Heart right ventricle (tissue), 16 donors: ENCODE data around the gene IMMP2L. TPM values are rescaled to one million over a fixed set of nuclear protein-coding genes. Genes with fewer than 3 reads are reported as not detected.

Experiments used
- ATAC-seq, 8 donors: fragments of 200-7000 bp; cut with Tn5 transposase; one replicate each; pipeline ENCODE4 v1.9.1; 2020; ENCODE audit warnings: mild to moderate bottlenecking in 8 of 8, moderate library complexity in 8 of 8, moderate number of reproducible peaks in 1 of 8
- DNase-seq, 2 donors: peaks; one replicate each; pipeline ENCODE4 v3.0.0-alpha.2; 2020
- H3K27ac ChIP-seq, 10 donors: fragments of 200-600 bp; sonication (generic) in 2 of 10; one replicate each; pipeline versions ENCODE4 v1.5.0 to v1.8.0; 2020 to 2022; ENCODE audit warnings: mild to moderate bottlenecking in 3 of 10
- H3K27me3 ChIP-seq, 7 donors: fragments of 200-600 bp; one replicate each; pipeline ENCODE4 v1.8.0; 2021 to 2022; ENCODE audit warnings: mild to moderate bottlenecking in 2 of 7
- H3K36me3 ChIP-seq, 9 donors: fragments of 200-600 bp; sonication (generic) in 1 of 9; one replicate each; pipeline versions ENCODE4 v1.5.0 to v1.8.0; 2020 to 2022; ENCODE audit warnings: mild to moderate bottlenecking in 2 of 9
- H3K4me1 ChIP-seq, 9 donors: fragments of 200-600 bp; sonication (generic) in 1 of 9; one replicate each; pipeline versions ENCODE4 v1.5.0 to v1.8.0; 2020 to 2022; ENCODE audit warnings: mild to moderate bottlenecking in 4 of 9
- H3K4me3 ChIP-seq, 10 donors: fragments of 200-600 bp; sonication (generic) in 2 of 10; one replicate each; pipeline versions ENCODE4 v1.5.0 to v1.8.0; 2020 to 2022; ENCODE audit warnings: mild to moderate bottlenecking in 7 of 10, moderate library complexity in 2 of 10
- H3K9me3 ChIP-seq, 11 donors: fragments of 200-600 bp in 10 of 11; sonication (generic) in 2 of 11; one replicate each; pipeline versions ENCODE4 v1.5.0 to v1.8.0; 2013 to 2022; ENCODE audit warnings: mild to moderate bottlenecking in 2 of 11, control low read depth in 1 of 11, moderate library complexity in 1 of 11
- WGBS, 2 donors: extraction: QIAGEN DNeasy Blood & Tissue Kit; methylation state at CpG; one replicate each; pipeline ENCODE4 v1.1.7; 2013; ENCODE audit warnings: inconsistent platforms in 1 of 2; 5-methylcytosine and 5-hydroxymethylcytosine counted together
- intact Hi-C, 10 donors: fragments of 100-400 bp; cut with DNase I; formaldehyde crosslinking; loops; one replicate each; pipeline versions ENCODE4 v1.11.1 to v1.14.2; 2022
- polyA plus RNA-seq, 2 donors: library from polyadenylated mRNA; stranded (reverse); fragments of 200-250 nt; gene quantifications; one replicate each; pipeline ENCODE4 v1.2.3, GENCODE V29; 2013
- total RNA-seq, 10 donors: library from RNA; stranded (reverse); fragmentation: NEBNext Ultra II Directional in 3 of 10; extraction: Animal tissue kit (Norgen Biotek cat#: 25700) in 3 of 10; gene quantifications; one replicate each; pipeline versions ENCODE4 v1.2.1 to v1.2.4, GENCODE V29; 2021 to 2023
- TF ChIP-seq, protein P1 (sequence below), 9 donors: fragments of 200-600 bp; sonication (generic) in 2 of 9; IDR thresholded peaks; one replicate each; pipeline versions ENCODE4 v1.5.0 to v1.8.0; 2021 to 2022; ENCODE audit warnings: antibody characterized with exemption in 9 of 9, mild to moderate bottlenecking in 5 of 9, moderate library complexity in 1 of 9
- donor health status: Arrhythmogenic right ventricular cardiomyopathy.
- donor health status: ischemic (EF 13 %, LVEDD 7.1; RV severe dilation, severe dysfunction).
- donor health status: healthy with polysubstance abuse.
- donor health status: DM: no; HTN: yes; CAD: no.
- donor health status: DM: no; HTN: no; CAD: no.
- donor health status: ischemic (EF 25% LVEDD 6.9; RV normal size, moderate dysfunction).
- donor health status: ischemic (EF 25% LVEDD 5.7; RV mildly dilated, moderate dysfunction).
- donor health status: healthy.
- donor health status: DM: yes; HTN: yes; CAD: no.
- donor health status: Ischemic cardiomyopathy.
- donor health status: ischemic (EF 35%, LVEDD 5.7; RV mildly dilated, moderate dysfunction).
- donor health status: nonischemic (EF 11% LVEDD 7.7; RV severe dilation, severe dysfunction).
- donor health status: DM: yes; HTN: yes; CAD: no.
- donor health status: PGD.
- donor health status: ischemic (EF 29% LVEDD 5.4; RV normal size, mild dysfunction).
- donor health status: nonischemic (EF 23%, LVEDD 6.1; RV moderate dilation, normal function).

Gene IMMP2L
- total and polyA plus RNA-seq, 12 donors = 4.3 to 20.8 (median 17.3) TPM

DNA sequence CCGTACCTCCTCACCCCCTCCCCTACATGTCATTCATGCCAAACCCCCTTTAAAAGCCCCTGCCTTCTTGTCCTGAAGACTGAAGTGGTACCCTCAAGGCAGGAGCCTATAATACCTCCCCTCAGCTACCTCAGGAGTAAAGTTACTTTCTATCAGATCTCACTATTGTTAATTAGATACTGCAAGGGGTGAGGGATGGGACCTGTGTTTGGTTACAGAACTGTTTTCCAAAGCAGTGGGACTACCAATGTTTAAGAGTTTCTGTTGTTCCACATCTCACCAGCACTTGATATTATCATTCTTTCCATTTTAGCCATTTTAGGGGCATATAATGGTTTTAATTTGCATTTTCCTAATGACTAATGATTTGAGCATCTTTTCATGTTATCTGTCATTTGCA is 668.2 kb downstream of the IMMP2L start:
- ATAC-seq (no peak), DNase-seq (no peak)
- Histone ChIP-seq H3K9me3 (peaks cover 0 to 11% (median 0%) of the 10 kb centered on the region in 11 donors), H3K27ac (no peak overlapping the region), H3K4me1 (no peaks in the 10 kb centered on the region), H3K36me3 (no peaks in the 10 kb centered on the region), H3K4me3 (no peak overlapping the region), H3K27me3 (no peaks in the 10 kb centered on the region)
- intact Hi-C loops = no loop called here
- 98 to 100% methylated on average over 1 of the region's 1 CpG for whole genome bisulfite sequencing, 2 donors
- TF ChIP-seq, protein P1, sequence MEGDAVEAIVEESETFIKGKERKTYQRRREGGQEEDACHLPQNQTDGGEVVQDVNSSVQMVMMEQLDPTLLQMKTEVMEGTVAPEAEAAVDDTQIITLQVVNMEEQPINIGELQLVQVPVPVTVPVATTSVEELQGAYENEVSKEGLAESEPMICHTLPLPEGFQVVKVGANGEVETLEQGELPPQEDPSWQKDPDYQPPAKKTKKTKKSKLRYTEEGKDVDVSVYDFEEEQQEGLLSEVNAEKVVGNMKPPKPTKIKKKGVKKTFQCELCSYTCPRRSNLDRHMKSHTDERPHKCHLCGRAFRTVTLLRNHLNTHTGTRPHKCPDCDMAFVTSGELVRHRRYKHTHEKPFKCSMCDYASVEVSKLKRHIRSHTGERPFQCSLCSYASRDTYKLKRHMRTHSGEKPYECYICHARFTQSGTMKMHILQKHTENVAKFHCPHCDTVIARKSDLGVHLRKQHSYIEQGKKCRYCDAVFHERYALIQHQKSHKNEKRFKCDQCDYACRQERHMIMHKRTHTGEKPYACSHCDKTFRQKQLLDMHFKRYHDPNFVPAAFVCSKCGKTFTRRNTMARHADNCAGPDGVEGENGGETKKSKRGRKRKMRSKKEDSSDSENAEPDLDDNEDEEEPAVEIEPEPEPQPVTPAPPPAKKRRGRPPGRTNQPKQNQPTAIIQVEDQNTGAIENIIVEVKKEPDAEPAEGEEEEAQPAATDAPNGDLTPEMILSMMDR (IDR thresholded peaks at IDR 0.05) = no peak

DNA sequence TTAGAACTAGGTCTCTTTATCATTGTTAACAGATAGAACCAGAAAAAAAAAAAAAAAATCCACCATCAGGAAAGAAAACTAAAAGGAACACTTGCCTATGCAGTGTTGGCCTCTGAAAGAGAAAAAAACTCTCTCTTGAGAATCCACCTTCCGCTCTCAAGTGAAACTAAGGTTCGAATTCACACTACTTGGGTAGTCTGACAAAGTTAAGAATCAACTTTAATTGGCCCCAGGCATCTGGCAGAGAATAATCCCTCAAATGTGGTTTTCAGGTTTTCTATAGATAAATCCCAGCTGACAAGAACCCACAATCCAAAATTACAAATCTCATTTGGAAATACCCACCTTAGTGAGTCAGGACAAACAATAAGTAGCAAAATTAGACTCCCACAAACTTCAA is 671.1 kb downstream of the IMMP2L start:
- intact Hi-C loops = no loop called here
- DNase-seq = no peak
- Histone ChIP-seq H3K27me3 (no peaks in the 10 kb centered on the region), H3K9me3 (peaks cover 0 to 6% (median 0%) of the 10 kb centered on the region in 11 donors), H3K4me3 (no peak overlapping the region), H3K27ac (no peak overlapping the region), H3K4me1 (peaks cover 0 to 6% (median 0%) of the 10 kb centered on the region in 9 donors), H3K36me3 (no peaks in the 10 kb centered on the region)
- WGBS, 2 donors = 95 to 96% methylated on average over 2 of the region's 2 CpGs
- TF ChIP-seq, protein P1 (IDR thresholded peaks at IDR 0.05) = no peak
- no peak for ATAC-seq

DNA sequence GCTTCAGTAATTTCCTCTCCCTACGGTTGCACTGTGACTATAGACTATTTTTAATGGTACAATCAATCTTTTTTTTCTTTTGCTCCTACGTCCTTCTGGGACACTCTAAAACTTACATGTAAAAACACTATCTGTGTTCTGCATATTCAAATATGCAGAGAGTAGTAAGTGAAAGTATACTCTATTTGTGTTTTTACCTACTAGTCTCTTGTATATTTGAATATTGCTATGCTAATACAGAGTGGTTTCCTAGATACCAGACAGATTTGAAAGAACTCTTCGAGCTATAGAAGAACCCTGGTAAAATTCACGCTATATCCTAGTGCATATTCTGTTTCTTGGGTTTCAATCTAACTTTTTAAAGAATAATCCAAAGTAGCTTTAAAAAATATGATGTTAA is 672.2 kb downstream of the IMMP2L start:
- WGBS, 2 donors = 91 to 94% methylated on average over 4 of the region's 4 CpGs
- ATAC-seq = no peak
- H3K27me3 ChIP-seq = no peaks in the 10 kb centered on the region
- no peak overlapping the region for H3K4me3 ChIP-seq
- no peaks in the 10 kb centered on the region for H3K36me3 ChIP-seq
- no peak overlapping the region for H3K27ac ChIP-seq
- DNase-seq = no peak
- peaks cover 0 to 6% (median 0%) of the 10 kb centered on the region in 9 donors for H3K4me1 ChIP-seq
- intact Hi-C loops = no loop called here
- peaks cover 0 to 5% (median 0%) of the 10 kb centered on the region in 11 donors for H3K9me3 ChIP-seq
- TF ChIP-seq, protein P1 (IDR thresholded peaks at IDR 0.05) = no peak

DNA sequence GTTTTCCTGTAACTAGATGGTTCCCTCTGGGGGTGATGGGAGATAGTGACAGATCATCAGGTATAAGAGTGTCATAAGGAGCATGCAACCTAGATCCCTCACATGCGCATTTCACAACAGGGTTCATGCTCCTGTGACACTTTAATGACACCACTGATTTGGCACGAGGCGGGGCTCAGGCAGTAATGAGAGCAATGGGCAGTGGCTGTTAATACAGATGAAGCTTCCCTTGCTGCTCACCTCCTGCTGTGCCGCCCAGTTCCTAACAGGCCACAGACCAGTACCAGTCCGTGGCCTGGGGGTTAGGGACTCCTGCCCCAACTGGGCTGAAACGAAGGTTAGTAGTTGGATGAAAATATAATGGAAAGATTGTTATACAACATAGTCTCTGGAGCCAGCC is 673.0 kb downstream of the IMMP2L start:
- WGBS, 2 donors = 93% methylated on average over 6 of the region's 6 CpGs

More for the DNA sequence above, 673.0 kb downstream of the IMMP2L start:
- Histone ChIP-seq H3K27me3 (no peaks in the 10 kb centered on the region), H3K4me1 (peaks cover 0 to 6% (median 0%) of the 10 kb centered on the region in 9 donors), H3K9me3 (no peaks in the 10 kb centered on the region), H3K36me3 (no peaks in the 10 kb centered on the region), H3K27ac (no peak overlapping the region), H3K4me3 (no peak overlapping the region)
- TF ChIP-seq, protein P1 (IDR thresholded peaks at IDR 0.05) = no peak
- ATAC-seq (no peak), DNase-seq (no peak)
- intact Hi-C loops = no loop called here
